HG02642 (cell line): ENCODE measurements around the gene RHOBTB3.
A peak's percentile ranks its signal among the peaks of the same experiment; 100 is the strongest.

Source experiments
- ATAC-seq: cut with Tn5 transposase; IDR thresholded peaks from one replicate; pipeline ENCODE4 v1.9.1; 2021; ENCODE audit warnings: mild to moderate bottlenecking; ENCODE audit not compliant: unreplicated experiment, poor library complexity

The RHOBTB3 gene

DNA sequence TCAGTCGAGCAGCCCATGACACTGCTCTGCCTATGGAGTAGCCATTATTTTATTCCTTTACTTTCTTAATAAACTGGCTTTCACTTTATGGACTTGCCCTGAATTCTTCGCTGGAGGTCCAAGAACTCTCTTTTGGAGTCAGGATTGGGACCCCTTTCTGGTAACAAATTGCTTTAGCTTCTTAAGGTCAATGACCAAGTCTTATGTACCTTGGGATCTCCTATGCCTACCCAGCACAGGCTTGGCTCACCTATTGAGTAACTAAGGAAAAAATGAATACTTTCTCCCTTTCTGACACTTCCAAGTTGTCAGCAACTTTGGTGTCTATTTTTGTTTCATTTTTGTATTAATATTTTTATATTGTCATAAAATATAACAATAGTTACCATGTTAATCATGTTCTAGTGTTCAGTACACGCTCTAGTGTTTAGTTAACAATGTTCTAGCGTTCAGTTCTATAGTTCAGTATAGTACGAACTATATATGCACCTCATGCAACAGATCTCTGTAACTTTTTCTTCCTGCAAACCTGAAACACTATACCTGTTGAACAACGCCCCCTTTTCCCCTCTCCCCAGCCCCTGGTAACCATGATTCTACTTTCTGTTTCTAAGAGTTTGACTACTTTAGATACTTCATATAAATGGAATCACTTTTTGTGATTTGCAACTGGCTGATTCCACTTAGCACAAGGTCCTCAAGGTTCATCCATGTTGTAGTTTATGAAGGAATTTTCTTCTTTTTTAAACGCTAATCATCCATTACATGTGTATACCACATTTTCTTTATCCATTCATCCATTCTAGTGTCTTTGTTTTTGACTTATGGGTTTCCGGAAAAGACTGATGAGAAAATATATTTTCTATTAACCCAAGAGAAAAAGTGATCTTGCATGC lies 1.8 kb upstream of the RHOBTB3 start:
- no peak for ATAC-seq

GRCh38 chr5:95730011-95730700 lies 980 bp upstream of the RHOBTB3 start:
- ATAC-seq = no peak

DNA sequence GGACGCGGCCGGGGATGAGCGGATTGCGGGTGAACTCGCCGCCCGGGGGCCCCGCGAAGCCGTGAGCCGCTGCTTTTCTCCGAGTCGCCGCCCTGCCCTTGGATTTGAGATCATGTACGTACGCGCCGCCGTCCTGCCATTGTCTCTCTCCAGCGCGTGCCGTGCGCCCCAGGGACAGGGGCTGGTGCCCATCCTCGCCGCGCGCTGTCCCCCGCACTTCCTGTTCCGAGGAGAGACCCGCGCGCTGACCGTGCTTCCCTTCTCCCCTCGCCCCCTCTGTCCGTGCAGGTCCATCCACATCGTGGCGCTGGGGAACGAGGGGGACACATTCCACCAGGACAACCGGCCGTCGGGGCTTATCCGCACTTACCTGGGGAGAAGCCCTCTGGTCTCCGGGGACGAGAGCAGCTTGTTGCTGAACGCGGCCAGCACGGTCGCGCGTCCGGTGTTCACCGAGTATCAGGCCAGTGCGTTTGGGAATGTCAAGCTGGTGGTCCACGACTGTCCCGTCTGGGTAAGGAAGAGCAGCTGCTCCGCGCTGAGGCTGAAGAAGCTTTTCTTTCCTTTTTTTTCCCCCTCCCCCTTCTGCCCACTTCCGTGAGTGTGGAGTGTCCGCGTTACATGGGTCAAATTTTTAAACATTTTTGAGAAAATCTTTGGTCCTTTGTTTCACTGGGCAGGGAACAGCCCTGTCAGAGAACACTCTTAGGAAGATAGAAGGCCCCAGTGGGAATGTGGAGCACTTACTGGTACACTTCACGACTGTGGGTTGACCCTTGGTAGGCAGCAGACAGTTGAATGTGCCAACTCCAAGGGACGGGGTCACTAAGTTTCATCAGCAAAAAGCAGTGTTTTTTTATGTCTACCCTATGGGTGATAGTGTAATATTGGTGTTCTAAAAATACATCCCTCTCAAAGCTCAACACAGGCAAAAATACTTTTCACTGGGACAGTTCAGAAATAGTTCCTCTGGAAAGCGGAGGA lies 727 bp downstream of the RHOBTB3 start:
- peak; percentile 43 for ATAC-seq

DNA sequence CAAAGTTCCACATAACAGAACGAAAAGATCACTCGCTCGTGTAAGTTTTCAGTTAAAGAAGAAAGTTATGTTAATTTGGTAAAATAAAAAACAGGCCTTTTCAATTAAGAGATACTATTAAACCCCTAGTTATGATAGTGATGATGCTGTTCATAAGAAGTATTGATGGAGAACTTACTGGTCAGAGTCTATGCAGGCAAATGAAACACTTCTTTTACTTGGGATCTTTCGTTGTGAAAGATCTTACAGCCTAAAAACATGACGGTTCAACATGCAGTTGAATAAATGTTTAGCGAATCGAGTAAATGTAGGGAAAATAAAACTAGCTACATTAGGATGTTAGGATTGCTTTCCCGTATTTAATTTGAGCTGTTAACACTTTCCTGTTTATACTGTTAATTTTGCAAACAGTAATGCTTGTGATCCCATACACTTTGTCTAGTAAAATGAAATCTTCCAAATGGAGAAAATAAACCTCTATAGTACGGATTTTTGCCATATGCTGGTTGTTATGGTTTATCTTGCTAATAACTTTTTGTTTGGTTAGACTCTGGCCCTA lies 2.0 kb downstream of the RHOBTB3 start:
- ATAC-seq = no peak

DNA sequence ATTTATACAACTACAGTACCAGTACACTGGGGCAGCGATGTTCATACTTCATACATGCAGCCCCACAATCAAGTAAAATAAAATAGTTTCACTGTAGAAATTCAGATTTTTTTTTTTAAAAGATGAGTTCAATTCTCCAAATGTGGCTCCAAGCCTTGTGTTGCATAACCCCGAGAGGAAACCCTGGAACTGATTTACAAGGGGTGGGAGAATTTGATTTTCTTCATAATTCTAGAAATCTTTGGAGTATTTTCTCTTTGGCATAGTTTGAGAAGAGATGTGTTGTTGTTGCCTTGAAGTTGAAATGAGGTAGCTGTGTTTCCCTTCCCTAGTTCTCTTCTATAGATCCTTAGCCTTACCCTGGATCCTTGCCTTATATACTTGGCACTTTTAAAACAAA lies 3.1 kb downstream of the RHOBTB3 start:
- no peak for ATAC-seq

DNA sequence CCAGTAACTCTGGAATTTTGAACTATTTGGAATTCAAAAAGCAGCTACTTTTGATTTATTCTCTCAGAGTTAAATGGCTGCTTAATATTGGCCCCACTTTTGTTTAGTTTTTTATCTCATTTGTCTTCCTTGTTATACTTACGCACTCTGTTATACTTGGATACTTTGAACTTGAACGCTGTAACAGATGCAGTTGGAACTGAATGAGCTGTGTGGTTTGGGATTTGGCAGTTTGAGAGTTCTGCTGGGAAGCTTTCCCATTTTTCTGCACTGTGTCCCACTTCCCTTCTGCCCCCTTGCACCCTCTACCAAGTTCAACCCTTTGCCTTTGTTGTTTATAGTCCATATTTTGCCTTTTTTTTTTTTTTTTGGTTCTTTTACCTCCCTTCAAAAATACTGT lies 3.8 kb downstream of the RHOBTB3 start:
- no peak for ATAC-seq

GRCh38 chr5:95735406-95735805 lies 4.3 kb downstream of the RHOBTB3 start:
- ATAC-seq = no peak

DNA sequence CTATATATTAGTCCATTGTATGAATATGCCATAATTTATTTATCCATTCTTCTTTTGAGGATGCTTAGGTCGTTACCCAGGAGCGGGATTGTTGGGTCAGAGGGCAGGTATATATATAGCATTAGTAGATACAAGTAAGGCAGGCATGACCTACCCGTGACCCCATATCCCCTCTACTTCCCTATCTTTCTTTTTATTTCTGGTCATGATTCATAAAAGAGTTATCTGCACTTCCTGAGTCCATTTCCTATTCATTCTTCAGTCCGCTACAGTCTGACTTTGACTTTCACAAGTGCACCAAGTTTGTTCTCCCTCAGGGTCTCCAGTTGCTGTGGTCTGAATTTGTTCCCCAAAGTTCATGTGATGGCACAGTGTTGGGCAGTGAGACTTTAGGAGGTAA lies 6.9 kb downstream of the RHOBTB3 start:
- no peak for ATAC-seq

DNA sequence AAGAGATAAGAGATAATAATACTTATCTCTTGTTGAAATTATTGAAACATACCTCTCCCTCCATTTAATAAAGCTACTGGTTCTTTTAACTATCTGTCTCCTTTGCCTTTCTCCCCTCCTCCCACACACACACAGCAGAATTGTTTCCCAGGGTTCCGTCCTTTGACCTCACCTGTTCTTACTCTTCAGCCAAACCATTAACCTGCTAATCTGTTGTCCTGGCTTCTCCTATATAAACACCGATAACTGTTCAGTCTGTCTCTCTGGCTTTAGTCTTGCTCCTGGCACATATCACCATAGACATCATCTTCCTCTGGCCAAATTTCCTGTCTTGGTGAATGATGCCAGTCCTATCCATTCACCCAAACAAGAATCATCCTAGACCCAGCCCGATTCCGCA lies 7.7 kb downstream of the RHOBTB3 start:
- ATAC-seq = no peak

- no peak for ATAC-seq
These were observed 8.7 kb downstream of the RHOBTB3 start for GRCh38 chr5:95739857-95740256.

- no peak for ATAC-seq
These were observed 10.3 kb downstream of the RHOBTB3 start for GRCh38 chr5:95741458-95741857.

- ATAC-seq = no peak
These were observed 12.1 kb downstream of the RHOBTB3 start for GRCh38 chr5:95743232-95743631.

DNA sequence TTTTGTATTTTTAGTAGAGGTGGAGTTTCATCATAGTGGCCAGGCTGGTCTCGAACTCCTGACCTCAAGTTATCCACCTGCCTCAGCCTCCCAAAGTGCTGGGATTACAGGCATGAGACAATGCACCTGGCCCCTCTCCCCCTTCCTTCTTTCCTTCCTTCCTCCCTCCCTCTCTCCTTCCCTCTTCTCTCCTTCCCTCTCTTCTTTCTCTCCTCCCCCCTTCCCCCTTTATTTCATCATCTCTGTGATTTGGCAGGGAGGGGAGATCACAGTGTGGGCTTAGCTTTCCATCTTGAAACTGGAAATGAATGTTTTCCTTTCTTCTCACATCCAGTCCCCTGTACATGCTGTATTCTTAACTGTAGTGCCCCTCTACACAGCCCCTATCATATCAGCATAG lies 12.7 kb downstream of the RHOBTB3 start:
- ATAC-seq = no peak

DNA sequence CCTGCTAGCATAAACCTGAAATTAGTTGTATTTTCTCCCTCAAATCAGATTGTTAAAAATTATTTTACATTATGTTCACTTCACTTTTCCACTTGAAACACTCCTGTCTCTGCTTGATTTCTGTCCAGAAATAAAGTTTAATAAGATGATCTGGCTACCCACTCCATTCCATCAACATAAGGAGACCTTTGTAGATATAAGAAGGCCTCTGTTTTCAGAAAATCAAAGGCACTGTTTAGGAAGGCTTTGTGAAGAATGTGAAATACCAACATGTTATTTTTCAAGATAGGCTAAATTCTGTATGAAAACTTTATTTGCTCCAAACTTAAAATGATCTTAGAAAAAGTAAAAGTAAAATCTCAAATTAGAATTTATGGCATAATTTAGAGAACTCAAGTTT lies 15.1 kb downstream of the RHOBTB3 start:
- ATAC-seq = no peak

GRCh38 chr5:95746722-95747679 lies 15.9 kb downstream of the RHOBTB3 start:
- ATAC-seq = no peak

DNA sequence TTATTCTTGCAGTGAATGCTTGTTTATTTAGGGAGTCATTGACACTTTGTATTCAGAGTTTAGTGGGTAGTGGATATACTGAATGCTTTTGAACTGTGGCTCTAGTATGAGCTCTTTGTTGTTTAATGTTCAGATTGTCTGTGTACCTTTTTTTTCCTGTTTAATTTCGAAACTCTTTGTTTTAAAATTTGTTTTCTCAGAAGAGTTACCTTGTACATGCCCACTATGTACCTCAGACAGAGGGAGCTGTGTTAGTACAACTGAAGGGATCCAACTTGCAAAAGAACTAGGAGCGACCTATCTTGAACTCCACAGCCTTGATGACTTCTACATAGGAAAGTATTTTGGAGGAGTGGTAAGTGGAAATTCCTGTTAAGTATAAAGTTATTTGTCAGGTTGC lies 17.0 kb downstream of the RHOBTB3 start:
- ATAC-seq = no peak

DNA sequence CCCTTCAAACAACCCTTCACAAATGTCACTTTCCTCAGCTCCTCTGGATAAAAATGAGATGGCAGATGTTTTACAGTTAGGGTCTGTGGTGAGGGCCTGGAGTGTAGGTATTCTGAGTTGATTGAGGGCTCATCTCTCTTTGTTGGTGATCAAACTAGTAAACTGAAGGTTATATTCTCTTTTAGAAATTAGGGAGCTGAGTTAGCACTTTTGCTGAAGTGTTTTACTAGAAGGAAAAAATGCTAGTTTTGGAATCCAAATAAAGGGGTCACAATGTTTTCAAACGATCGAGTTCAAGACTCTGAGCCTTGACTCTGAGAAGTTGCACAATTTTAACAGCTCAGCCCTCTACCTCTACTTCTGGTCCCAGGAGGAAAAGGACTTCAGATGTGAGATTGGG lies 23.4 kb downstream of the RHOBTB3 start:
- no peak for ATAC-seq

GRCh38 chr5:95759005-95759404 lies 27.9 kb downstream of the RHOBTB3 start:
- no peak for ATAC-seq

DNA sequence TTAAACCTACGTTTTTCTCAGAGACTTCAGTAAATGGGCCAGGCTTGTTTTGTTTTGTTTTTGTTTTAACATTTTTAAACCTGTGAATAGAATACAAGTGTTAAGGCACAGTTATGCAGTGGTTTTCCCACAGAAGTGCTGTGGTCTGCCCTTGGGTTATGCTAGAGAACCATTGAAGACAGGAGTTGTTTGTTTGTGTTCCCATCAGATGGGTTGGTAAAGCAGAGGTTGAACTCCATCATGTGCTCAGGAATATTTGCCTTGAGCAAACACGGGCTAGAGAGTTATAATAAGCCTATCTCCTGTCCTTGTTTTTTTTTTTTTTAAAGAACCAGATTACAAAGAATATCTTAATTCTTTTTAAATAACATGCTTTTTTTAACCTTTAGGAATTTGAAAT lies 28.5 kb downstream of the RHOBTB3 start:
- no peak for ATAC-seq
